ENCODE measurements around the gene ACBD3. TPM values are rescaled to one million over a fixed set of nuclear protein-coding genes. Genes with fewer than 3 reads are reported as not detected.

The ACBD3 gene
- polyA plus RNA-seq, 1 of the 3 experiments (the other 2 are of a cell fraction), result 17.8 TPM

GRCh38 chr1:226209307-226210059 is 22.9 kb upstream of the ACBD3 start:
- H3K4me2 ChIP-seq, result no peak overlapping the region
- H3K4me3 ChIP-seq (ENCODE audit: low read depth in 2 of 2, low read length in 1 of 2), result no peak overlapping the region
- TF ChIP-seq RAD21 (IDR thresholded peaks at IDR 0.05; ENCODE audit: low read length) (no peak), GABPA (IDR thresholded peaks at IDR 0.05; ENCODE audit: low read depth) (no peak), SIN3A (IDR thresholded peaks at IDR 0.05; ENCODE audit: borderline replicate concordance, low read depth, low read length) (no peak), ELF1 (IDR thresholded peaks at IDR 0.05) (no peak), JUND (IDR thresholded peaks at IDR 0.05) (no peak), FOXM1 (IDR thresholded peaks at IDR 0.05; ENCODE audit: low read depth) (no peak), FOSL2 (IDR thresholded peaks at IDR 0.05; ENCODE audit: borderline replicate concordance, low read depth) (no peak), MAX (IDR thresholded peaks at IDR 0.05; ENCODE audit: low read depth) (no peak), POLR2AphosphoS5 (IDR thresholded peaks at IDR 0.05; ENCODE audit: low read depth, low read length) (no peak)
- TF ChIP-seq, protein P1, sequence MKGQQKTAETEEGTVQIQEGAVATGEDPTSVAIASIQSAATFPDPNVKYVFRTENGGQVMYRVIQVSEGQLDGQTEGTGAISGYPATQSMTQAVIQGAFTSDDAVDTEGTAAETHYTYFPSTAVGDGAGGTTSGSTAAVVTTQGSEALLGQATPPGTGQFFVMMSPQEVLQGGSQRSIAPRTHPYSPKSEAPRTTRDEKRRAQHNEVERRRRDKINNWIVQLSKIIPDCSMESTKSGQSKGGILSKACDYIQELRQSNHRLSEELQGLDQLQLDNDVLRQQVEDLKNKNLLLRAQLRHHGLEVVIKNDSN (IDR thresholded peaks at IDR 0.05; ENCODE audit: borderline replicate concordance, low read depth), result no peak
- DNase-seq, result no peak
- no peaks in the 10 kb centered on the region for H3K4me1 ChIP-seq (ENCODE audit: control insufficient read depth in 1 of 2, insufficient read depth in 2 of 2, low read depth in 1 of 2, low read length in 1 of 2)
- no peak overlapping the region for H3K9ac ChIP-seq
- no peaks in the 10 kb centered on the region for H4K20me1 ChIP-seq (ENCODE audit: insufficient read depth)
- no peaks in the 10 kb centered on the region for H3K79me2 ChIP-seq (ENCODE audit: insufficient read depth)
- H3F3A ChIP-seq (replicated peaks; ENCODE audit: insufficient read depth), result no peaks in the 10 kb centered on the region
- POLR2A ChIA-PET, result no interaction called here
- WGBS (ENCODE audit: low lambda C conversion rate), result 84% methylated on average over 12 of the region's 17 CpGs
- no peak overlapping the region for H3K27ac ChIP-seq (ENCODE audit: low read depth in 2 of 2, low read length in 1 of 2)
- H3K36me3 ChIP-seq (replicated peaks in 1 of 2; ENCODE audit: control insufficient read depth in 1 of 2, insufficient read depth in 2 of 2, low read length in 1 of 2), result no peaks in the 10 kb centered on the region
- CTCF ChIA-PET, result interaction anchor here (0.9 to 2.4 kb wide), 2 partner anchors 13 to 84 kb away, joined by 3 to 14 read pairs; no protein-coding TSS in a partner anchor
- no peaks in the 10 kb centered on the region for H3K9me3 ChIP-seq
- H3K9me2 ChIP-seq, result no peaks in the 10 kb centered on the region
- H3K27me3 ChIP-seq (ENCODE audit: insufficient read depth), result no peaks in the 10 kb centered on the region
- H2AFZ ChIP-seq (ENCODE audit: low read depth), result no peak overlapping the region

DNA sequence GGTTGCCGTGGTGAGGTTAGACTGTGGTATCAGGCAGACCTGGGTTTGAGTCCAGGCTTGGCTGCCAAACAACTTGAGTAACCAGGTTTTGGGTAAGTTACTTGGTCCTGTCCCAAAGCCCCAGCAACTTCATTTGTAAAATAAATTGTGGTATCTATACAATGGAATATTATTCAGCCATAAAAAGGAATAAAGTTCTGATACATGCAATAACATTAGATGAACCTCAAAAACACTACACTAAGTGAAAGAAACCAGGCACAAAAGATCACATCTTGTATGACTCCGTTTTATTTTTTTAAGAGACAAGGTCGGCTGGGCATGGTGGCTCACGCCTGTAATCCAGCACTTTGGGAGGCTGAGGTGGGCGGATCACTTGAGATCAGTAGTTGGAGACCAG is 20.5 kb upstream of the ACBD3 start:
- H3K4me3 ChIP-seq (ENCODE audit: low read depth in 2 of 2, low read length in 1 of 2), result no peak overlapping the region
- DNase-seq, result no peak
- no peaks in the 10 kb centered on the region for H3K9me2 ChIP-seq
- POLR2A ChIA-PET, result no interaction called here
- no peaks in the 10 kb centered on the region for H3K27me3 ChIP-seq (ENCODE audit: insufficient read depth)
- H3K36me3 ChIP-seq (replicated peaks in 1 of 2; ENCODE audit: control insufficient read depth in 1 of 2, insufficient read depth in 2 of 2, low read length in 1 of 2), result no peaks in the 10 kb centered on the region
- H3F3A ChIP-seq (replicated peaks; ENCODE audit: insufficient read depth), result no peaks in the 10 kb centered on the region
- no peak for TF ChIP-seq GABPA (IDR thresholded peaks at IDR 0.05; ENCODE audit: low read depth)
- TF ChIP-seq SIN3A (IDR thresholded peaks at IDR 0.05; ENCODE audit: borderline replicate concordance, low read depth, low read length), result no peak
- no peak for TF ChIP-seq YY1 (IDR thresholded peaks at IDR 0.05; ENCODE audit: low read depth)
- TF ChIP-seq, protein P2, sequence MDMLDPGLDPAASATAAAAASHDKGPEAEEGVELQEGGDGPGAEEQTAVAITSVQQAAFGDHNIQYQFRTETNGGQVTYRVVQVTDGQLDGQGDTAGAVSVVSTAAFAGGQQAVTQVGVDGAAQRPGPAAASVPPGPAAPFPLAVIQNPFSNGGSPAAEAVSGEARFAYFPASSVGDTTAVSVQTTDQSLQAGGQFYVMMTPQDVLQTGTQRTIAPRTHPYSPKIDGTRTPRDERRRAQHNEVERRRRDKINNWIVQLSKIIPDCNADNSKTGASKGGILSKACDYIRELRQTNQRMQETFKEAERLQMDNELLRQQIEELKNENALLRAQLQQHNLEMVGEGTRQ (IDR thresholded peaks at IDR 0.05; ENCODE audit: borderline replicate concordance, low read depth, low read length), result no peak
- no peak for TF ChIP-seq GATA2 (CRISPR knock-in tag; IDR thresholded peaks at IDR 0.05)
- TF ChIP-seq NRF1 (IDR thresholded peaks at IDR 0.05; ENCODE audit: low read depth, low read length), result no peak
- TF ChIP-seq POLR2AphosphoS5 (IDR thresholded peaks at IDR 0.05; ENCODE audit: low read depth, low read length), result no peak
- no peak for TF ChIP-seq FOXJ3 (CRISPR knock-in tag; IDR thresholded peaks at IDR 0.05)
- TF ChIP-seq EZH2phosphoT487 (IDR thresholded peaks at IDR 0.05; ENCODE audit: borderline replicate concordance, low read depth), result no peak
- TF ChIP-seq JUND (IDR thresholded peaks at IDR 0.05), result no peak
- no peak for TF ChIP-seq SMC3 (IDR thresholded peaks at IDR 0.05; ENCODE audit: low read depth, low read length)
- no peak for TF ChIP-seq RCOR1 (IDR thresholded peaks at IDR 0.05; ENCODE audit: low read length)
- TF ChIP-seq, protein P3, sequence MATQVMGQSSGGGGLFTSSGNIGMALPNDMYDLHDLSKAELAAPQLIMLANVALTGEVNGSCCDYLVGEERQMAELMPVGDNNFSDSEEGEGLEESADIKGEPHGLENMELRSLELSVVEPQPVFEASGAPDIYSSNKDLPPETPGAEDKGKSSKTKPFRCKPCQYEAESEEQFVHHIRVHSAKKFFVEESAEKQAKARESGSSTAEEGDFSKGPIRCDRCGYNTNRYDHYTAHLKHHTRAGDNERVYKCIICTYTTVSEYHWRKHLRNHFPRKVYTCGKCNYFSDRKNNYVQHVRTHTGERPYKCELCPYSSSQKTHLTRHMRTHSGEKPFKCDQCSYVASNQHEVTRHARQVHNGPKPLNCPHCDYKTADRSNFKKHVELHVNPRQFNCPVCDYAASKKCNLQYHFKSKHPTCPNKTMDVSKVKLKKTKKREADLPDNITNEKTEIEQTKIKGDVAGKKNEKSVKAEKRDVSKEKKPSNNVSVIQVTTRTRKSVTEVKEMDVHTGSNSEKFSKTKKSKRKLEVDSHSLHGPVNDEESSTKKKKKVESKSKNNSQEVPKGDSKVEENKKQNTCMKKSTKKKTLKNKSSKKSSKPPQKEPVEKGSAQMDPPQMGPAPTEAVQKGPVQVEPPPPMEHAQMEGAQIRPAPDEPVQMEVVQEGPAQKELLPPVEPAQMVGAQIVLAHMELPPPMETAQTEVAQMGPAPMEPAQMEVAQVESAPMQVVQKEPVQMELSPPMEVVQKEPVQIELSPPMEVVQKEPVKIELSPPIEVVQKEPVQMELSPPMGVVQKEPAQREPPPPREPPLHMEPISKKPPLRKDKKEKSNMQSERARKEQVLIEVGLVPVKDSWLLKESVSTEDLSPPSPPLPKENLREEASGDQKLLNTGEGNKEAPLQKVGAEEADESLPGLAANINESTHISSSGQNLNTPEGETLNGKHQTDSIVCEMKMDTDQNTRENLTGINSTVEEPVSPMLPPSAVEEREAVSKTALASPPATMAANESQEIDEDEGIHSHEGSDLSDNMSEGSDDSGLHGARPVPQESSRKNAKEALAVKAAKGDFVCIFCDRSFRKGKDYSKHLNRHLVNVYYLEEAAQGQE (IDR thresholded peaks at IDR 0.05; ENCODE audit: low read depth, low read length), result no peak
- no peak for TF ChIP-seq MXI1 (IDR thresholded peaks at IDR 0.05; ENCODE audit: low read depth, low read length)
- H3K9me3 ChIP-seq, result no peaks in the 10 kb centered on the region
- CTCF ChIA-PET, result interaction anchor here (0.7 to 1.1 kb wide), 2 partner anchors 10 to 12 kb away, joined by 3 to 6 read pairs; no protein-coding TSS in a partner anchor
- H3K9ac ChIP-seq, result no peak overlapping the region
- H3K4me2 ChIP-seq, result no peak overlapping the region
- no peaks in the 10 kb centered on the region for H3K4me1 ChIP-seq (ENCODE audit: control insufficient read depth in 1 of 2, insufficient read depth in 2 of 2, low read depth in 1 of 2, low read length in 1 of 2)
- no peaks in the 10 kb centered on the region for H4K20me1 ChIP-seq (ENCODE audit: insufficient read depth)
- WGBS (ENCODE audit: low lambda C conversion rate), result 67% methylated on average over 5 of the region's 5 CpGs
- H3K79me2 ChIP-seq (ENCODE audit: insufficient read depth), result no peaks in the 10 kb centered on the region
- H3K27ac ChIP-seq (ENCODE audit: low read depth in 2 of 2, low read length in 1 of 2), result no peak overlapping the region
- H2AFZ ChIP-seq (ENCODE audit: low read depth), result no peak overlapping the region
